A549 treated with DMSO at 1 μM for 4 hours (cell line): ENCODE data around the gene TUG1. TPM values are rescaled to one million over a fixed set of nuclear protein-coding genes. Genes with fewer than 3 reads are reported as not detected.

Source experiments
- total RNA-seq: library from RNA; stranded (reverse); fragments of 200-300 nt; extraction: Qiagen RNA extraction; gene quantifications from 5 replicates; pipeline ENCODE4 v1.2.3, GENCODE V29; 2022; ENCODE audit warnings: low read depth

The TUG1 gene
- 29.8 to 36.0 TPM (median 33.7 TPM) in 5 replicates for total RNA-seq

DNA sequence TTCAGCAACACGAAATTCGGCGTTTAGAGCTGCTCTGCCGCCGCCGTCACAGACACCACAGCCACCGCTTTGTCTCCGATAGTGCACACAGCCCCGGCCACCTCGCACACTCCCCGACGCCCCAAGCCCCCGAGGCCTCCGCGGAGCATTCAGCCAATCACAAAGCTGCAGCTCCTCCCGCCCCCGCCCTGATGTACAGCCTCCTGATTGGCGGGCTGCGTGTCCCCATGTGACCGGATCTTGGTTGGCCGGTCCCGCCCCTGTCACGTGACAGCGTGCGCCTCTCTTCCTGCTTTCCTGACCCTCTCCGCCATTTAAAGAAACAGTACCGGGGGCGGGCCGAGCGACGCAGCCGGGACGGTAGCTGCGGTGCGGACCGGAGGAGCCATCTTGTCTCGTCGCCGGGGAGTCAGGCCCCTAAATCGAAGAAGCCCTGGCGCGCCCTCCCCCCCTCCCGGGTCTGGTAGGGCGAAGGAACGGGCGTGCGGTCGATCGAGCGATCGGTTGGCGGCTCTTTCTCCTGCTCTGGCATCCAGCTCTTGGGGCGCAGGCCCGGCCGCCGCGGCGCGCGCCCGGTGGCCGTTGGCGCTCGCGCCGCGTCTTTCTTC is at the start of gene TUG1:
Gene TUG1, plus strand, starts transcription at position 342 of the 608 bp plus-strand sequence.

DNA sequence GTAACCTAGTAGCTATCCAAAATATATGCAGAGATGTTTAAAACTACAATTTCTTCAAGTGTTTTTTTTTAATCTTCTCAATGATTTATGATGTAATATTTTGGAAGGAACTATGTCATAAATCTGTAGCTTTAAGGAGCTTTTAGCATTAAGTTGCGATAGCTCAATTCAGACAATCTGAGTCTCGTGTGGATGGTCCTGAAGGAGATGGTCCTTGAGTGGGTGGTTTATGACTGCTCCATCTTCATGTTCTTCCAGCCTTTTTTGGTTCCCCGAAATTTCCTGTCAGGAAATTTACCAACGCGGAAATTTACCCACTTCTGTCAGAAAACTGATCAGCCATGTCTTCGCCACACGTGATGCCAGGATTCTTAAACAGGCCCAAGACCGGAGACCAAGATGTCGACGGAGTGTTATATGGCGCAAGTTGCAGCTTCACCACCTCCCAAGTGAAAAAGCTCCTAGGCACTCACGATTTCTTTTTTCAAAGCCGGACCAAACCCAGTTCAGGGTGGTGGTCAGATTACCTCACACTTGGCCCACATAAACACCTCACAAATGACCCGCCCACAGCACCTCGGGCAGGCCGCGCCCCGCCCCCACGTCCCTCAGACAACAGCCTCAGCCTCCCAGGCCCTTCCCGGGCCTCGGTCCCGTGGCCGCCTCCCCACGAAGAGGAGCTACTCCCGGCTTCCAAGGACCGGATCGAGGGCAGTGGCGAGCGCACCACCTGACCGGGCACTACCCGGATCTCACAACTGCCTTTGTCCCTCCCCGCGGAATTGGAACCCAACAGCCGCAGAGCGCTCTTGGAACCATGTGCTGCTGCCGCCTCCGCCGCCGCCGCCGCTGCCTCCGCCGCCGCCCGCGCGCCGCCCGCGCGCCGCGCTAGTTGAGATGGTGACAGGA is 796 bp upstream of the TUG1 start, which contains the start of gene MORC2:
Gene MORC2, minus strand, starts transcription at position 760 of the 909 bp plus-strand sequence. CDS start 885 bp downstream, outside the sequence.

Other genes with a start within 250 kb of the TUG1 start
- 11.7 to 17.2 TPM (median 15.8 TPM) in 5 replicates for gene MORC2, start 491 bp upstream of the TUG1 start, total RNA-seq
- 24.5 to 37.9 TPM (median 34.7 TPM) in 5 replicates for gene SMTN, start 112.1 kb downstream of the TUG1 start, total RNA-seq
- 65.3 to 74.2 TPM (median 66.6 TPM) in 5 replicates for gene SELENOM, start 138.3 kb downstream of the TUG1 start, total RNA-seq
- 0.55 to 0.80 TPM (median 0.68 TPM) in 5 replicates for gene INPP5J, start 153.7 kb downstream of the TUG1 start, total RNA-seq
- not detected in 5 replicates for gene PLA2G3, start 171.2 kb downstream of the TUG1 start, total RNA-seq
- gene RNF185, start 190.9 kb downstream of the TUG1 start, total RNA-seq = 22.7 to 26.8 TPM (median 25.9 TPM) in 5 replicates
- 7.6 to 9.2 TPM (median 8.5 TPM) in 5 replicates for gene LIMK2, start 243.0 kb downstream of the TUG1 start, total RNA-seq